ENCODE measurements around the gene MGAT4A. TPM values are rescaled to one million over a fixed set of nuclear protein-coding genes. Genes with fewer than 3 reads are reported as not detected.

The MGAT4A gene
- total RNA-seq, 3 donors from 2014 or later, result 73.8 to 158 (median 138) TPM

DNA sequence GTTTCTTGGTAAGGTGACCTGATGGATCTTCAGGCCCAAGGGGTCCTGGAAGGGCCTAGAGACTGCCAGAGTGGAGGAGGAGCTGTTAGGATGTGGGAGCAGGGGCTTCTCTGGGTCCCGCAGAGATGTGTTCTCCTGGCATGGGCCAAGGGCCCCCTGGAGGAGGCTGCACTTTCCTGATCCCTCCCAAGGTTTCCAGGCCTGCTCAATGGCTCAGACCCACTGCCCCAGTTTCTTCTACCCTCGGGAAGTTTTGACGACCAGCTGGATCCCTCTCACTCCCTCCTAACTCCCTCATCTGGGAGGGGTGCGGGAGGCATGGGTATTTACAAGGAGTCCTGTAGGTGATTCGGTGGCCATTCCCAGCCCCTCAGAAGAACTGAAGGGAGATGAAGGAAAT, 158.7 kb downstream of the MGAT4A start:
- H3K4me1 ChIP-seq (ENCODE audit: low read depth), result no peaks in the 10 kb centered on the region
- H3K9me3 ChIP-seq, result no peaks in the 10 kb centered on the region
- no peak for ATAC-seq
- H3K4me3 ChIP-seq, result no peak overlapping the region
- no peak for DNase-seq
- intact Hi-C loops (cut with DNase I, micrococcal nuclease), result no loop called here
- H3K36me3 ChIP-seq (ENCODE audit: low read depth), result no peaks in the 10 kb centered on the region
- TF ChIP-seq CTCF (IDR thresholded peaks at IDR 0.05), result no peak

GRCh38 chr2:98571796-98572195, 159.1 kb downstream of the MGAT4A start:
- intact Hi-C loops (cut with DNase I, micrococcal nuclease), result no loop called here
- H3K36me3 ChIP-seq (ENCODE audit: low read depth), result no peaks in the 10 kb centered on the region
- no peak overlapping the region for H3K4me3 ChIP-seq
- DNase-seq (no peak), ATAC-seq (no peak)
- no peak for TF ChIP-seq CTCF (IDR thresholded peaks at IDR 0.05)
- no peaks in the 10 kb centered on the region for H3K9me3 ChIP-seq
- no peaks in the 10 kb centered on the region for H3K4me1 ChIP-seq (ENCODE audit: low read depth)

DNA sequence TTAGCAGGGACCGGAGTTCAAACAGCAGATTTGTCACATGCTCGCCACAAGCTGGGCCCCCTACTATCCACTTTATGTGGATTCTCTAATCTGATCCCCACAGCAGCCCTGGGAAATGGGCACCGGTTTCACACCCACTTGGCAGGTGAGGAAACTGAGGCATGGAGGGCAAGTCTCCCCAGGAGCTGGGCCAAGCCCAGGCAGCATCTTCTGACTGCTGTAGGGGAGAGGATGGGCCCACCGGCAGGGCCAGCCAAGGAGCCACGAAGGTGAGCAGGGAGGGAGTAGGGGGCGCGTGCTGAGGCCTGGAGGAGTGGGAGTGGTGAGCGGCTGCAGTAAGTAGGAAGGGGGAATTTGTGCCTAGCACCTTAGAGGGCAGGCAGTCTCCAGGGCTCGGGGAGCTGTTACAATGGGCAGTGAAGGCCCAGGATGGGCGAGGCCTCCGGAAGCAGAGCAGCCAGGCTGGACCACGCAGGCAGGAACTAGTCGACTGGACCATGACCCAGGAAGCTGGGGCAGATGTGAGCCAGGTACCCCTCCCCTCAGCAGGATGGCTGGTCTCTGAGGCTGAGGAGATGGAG, 159.7 kb downstream of the MGAT4A start:
- TF ChIP-seq CTCF (IDR thresholded peaks at IDR 0.05), result no peak
- DNase-seq (no peak), ATAC-seq (peak; percentile 13)
- Histone ChIP-seq H3K4me1 (ENCODE audit: low read depth) (no peaks in the 10 kb centered on the region), H3K9me3 (no peaks in the 10 kb centered on the region), H3K36me3 (ENCODE audit: low read depth) (no peaks in the 10 kb centered on the region), H3K4me3 (no peak overlapping the region)
- intact Hi-C loops (cut with DNase I, micrococcal nuclease), result no loop called here

- no peak for TF ChIP-seq CTCF (IDR thresholded peaks at IDR 0.05)
- Histone ChIP-seq H3K4me3 (no peak overlapping the region), H3K9me3 (no peaks in the 10 kb centered on the region), H3K4me1 (ENCODE audit: low read depth) (no peaks in the 10 kb centered on the region), H3K36me3 (ENCODE audit: low read depth) (no peaks in the 10 kb centered on the region)
- intact Hi-C loops (cut with DNase I, micrococcal nuclease), result no loop called here
- ATAC-seq (no peak), DNase-seq (no peak)
Measured at GRCh38 chr2:98570356-98570755, 160.6 kb downstream of the MGAT4A start.

DNA sequence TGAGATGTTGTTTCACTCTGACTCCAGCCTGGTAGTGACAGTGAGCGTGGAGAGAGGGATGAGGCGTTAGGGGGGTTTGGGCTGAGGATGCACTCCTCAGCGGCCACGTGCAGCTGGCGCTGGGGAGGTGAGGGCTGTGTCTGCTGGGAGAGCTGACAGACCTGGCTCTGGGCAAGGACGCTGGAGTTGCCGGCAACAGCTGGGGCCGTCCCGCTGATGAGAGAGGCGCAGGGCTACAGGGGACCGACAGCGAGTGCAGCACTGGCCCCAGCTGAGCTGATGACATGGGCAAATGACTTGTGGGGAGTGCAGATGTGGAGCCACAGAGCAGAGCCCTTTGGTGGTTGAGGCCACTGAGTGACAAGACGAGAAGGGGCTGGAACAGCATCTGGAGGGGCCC, 161.0 kb downstream of the MGAT4A start:
- intact Hi-C loops (cut with DNase I, micrococcal nuclease), result no loop called here
- no peak for TF ChIP-seq CTCF (IDR thresholded peaks at IDR 0.05)
- no peak for DNase-seq
- H3K4me3 ChIP-seq, result no peak overlapping the region
- H3K4me1 ChIP-seq (ENCODE audit: low read depth), result no peaks in the 10 kb centered on the region
- no peak for ATAC-seq
- H3K36me3 ChIP-seq (ENCODE audit: low read depth), result no peaks in the 10 kb centered on the region
- no peaks in the 10 kb centered on the region for H3K9me3 ChIP-seq
